ENCODE results near the gene UBE2C.

DNA sequence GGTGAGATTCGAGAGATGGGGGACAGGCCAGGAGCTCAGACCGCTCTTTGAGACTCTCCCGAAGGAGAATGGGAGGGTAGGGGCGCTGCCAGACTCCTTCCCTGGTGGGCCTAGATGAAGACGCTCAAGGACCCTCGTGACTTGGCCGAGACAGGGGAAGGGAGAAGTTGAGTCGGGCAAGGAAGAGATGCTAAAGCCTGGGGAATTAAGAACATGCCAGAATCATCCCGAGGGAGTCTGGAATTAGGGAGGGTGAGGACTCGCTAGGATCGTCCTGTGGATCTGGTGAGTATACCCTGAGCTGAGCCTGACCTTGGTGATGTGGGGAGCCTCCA is 529 bp downstream of the UBE2C start:
- TF ChIP-seq POLR2A (IDR thresholded peaks at IDR 0.05) = no peak
- TF ChIP-seq, protein P1, sequence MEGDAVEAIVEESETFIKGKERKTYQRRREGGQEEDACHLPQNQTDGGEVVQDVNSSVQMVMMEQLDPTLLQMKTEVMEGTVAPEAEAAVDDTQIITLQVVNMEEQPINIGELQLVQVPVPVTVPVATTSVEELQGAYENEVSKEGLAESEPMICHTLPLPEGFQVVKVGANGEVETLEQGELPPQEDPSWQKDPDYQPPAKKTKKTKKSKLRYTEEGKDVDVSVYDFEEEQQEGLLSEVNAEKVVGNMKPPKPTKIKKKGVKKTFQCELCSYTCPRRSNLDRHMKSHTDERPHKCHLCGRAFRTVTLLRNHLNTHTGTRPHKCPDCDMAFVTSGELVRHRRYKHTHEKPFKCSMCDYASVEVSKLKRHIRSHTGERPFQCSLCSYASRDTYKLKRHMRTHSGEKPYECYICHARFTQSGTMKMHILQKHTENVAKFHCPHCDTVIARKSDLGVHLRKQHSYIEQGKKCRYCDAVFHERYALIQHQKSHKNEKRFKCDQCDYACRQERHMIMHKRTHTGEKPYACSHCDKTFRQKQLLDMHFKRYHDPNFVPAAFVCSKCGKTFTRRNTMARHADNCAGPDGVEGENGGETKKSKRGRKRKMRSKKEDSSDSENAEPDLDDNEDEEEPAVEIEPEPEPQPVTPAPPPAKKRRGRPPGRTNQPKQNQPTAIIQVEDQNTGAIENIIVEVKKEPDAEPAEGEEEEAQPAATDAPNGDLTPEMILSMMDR (IDR thresholded peaks at IDR 0.05) = no peak
